ENCODE measurements around the gene BUD23.
A peak's percentile ranks its signal among the peaks of the same experiment; 100 is the strongest.

- TF ChIP-seq POLR2A (IDR thresholded peaks at IDR 0.05; ENCODE audit: low read depth, low read length) (peak; percentile 89), CTCF (IDR thresholded peaks at IDR 0.05; ENCODE audit: extremely low read depth in 1 of 2, insufficient read depth in 1 of 2, low read depth in 1 of 2, low read length in 2 of 2) (no peak)
Observed at GRCh38 chr7:73738612-73739386, 55.4 kb downstream of the BUD23 start, which contains the start of gene ABHD11.

Data from endothelial cell of umbilical vein (primary cell).